ENCODE data around the gene C21orf91.

C21orf91 gene

DNA sequence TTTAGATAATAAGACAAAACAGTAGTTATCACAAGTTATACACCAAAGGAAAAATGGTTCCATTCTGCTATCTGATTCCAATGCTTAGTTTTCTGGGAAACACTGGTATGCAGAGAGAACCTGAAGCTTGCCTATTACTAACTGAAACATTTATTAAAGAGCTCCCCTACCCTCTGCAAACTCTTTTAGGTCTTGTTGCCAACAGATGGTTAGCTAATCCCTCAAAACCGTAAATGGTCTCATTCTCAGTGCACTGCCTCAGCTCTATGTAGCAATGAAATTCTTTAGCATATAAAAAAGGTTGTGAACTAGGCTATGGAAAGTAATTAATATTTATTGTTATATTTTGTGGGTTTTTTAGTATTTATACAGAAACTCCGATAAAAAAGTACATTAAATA, 20.4 kb downstream of the C21orf91 start:
- no peak for DNase-seq (ENCODE audit: low spot score)

DNA sequence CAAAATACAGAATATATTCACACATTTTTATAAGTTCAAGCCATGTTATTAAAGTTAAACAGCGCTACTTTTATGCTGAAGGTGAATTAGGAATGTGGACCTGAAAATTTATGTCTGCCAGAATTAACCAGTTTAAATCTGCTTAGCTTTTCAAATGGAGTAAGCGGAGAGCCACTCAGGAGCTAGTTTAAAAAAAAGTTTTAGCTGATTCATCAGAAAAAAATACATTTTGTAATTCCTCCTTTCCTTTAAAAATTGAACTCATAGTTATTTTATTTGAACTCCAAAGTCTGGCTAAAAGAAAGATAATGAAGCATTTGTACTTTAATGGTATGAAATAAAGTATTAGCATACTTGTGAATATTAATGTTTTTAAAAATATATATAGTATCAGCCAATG, 21.2 kb downstream of the C21orf91 start:
- DNase-seq (ENCODE audit: low spot score) = no peak

DNA sequence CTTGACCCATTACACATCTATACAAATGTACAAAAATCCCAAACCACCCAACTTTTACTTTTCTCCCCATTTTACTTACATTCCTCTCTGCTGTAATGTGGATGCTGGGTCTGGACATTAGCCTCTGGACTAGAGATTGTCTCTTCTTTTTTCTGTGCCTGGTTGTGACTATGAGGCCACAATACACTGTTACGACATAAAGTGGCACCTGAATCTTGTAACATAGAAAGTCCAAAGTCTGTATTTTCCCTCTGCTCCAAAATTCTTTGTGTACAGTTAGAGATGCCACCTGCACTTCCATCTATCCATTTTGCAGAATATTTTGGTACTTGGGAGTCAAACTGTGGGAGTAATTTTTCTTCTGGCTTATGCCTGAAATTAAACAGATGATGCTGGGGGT, 22.7 kb downstream of the C21orf91 start:
- no peak for DNase-seq (ENCODE audit: low spot score)

DNA sequence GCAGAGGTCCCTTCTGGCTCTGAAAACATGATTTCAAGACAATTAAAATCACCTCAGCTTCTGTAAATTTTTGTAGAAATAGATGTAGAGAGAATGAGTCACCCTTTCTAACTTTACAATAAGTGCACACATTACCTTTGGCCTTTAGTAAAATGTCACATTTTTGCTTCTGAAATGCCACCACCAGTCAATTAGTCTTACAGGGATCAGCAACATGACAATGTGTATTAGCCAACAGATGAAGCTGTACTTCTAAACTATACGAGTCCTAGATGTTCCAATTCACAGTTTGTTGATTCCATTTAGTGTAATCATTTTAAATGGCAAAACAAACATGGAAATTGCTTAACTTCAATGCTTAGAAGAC, 23.1 kb downstream of the C21orf91 start:
- no peak for DNase-seq (ENCODE audit: low spot score)

DNA sequence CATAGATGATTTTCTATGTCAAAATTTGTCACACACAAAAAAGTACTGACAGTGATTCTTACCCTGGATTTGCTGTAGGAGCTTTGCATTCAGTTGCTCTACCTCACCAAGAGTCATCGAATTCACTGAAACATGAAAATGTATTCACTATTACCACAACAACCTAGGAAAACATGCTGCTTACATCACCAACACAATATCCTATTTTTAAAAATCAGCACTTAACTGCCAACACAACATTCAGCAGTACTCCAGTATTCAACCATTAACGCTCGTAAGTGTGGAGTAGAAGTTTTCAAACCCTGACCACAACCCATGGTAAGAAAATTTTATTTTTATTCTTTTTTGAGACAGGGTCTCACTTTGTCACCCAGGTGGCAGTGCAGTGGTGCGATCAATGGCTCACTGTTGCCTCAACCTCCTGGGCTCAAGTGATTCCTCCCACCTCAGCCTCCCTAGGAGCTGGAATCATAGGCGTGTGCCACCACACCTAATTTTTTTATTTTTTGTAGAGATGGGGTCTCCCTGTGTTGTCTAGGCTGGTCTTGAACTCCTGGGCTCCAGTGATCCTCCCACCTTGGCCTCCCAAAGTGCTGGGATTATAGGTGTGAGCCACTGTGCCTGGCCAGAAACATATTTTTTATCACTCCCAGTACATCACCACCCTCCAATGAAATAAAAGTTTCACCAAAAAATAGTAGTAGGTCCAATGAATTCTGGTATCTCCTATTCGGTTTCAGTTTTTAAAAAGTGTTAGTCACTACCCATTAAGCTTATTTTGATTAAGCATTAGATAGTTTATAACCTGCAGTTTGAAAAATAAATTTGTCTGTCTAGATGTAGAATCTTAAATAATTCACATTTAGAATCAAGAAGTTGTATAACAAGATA, 23.8 kb downstream of the C21orf91 start:
- no peak for DNase-seq (ENCODE audit: low spot score)

DNA sequence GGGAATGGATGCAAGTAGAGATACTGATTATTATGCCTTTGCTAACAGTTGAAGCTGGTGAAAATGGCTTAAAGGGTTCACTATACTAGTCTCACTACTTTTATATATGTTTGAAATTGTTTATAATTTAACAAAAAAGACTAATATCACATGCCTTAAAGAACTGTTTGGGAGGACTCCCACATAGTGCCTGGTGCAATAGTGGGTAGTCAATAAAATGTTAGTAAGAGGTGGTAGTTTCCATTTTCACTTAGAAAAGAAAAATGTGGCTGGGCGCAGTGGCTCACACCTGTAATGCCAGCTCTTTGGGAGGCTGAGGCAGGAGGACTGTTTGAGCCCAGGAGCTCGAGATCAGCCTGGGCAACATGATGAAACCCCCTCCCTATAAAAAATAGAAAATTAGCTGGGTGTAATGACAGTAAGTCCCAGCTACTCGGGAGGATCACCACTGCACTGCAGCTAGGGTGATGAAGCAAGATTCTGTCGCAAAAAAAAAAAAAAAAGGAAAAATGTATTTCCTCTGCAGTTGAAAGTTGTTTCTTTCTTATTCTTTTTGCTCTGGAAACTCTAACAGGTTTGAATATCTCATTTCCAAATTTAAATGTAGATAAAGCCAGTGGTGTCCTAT, 24.5 kb downstream of the C21orf91 start:
- DNase-seq (ENCODE audit: low spot score) = no peak

DNA sequence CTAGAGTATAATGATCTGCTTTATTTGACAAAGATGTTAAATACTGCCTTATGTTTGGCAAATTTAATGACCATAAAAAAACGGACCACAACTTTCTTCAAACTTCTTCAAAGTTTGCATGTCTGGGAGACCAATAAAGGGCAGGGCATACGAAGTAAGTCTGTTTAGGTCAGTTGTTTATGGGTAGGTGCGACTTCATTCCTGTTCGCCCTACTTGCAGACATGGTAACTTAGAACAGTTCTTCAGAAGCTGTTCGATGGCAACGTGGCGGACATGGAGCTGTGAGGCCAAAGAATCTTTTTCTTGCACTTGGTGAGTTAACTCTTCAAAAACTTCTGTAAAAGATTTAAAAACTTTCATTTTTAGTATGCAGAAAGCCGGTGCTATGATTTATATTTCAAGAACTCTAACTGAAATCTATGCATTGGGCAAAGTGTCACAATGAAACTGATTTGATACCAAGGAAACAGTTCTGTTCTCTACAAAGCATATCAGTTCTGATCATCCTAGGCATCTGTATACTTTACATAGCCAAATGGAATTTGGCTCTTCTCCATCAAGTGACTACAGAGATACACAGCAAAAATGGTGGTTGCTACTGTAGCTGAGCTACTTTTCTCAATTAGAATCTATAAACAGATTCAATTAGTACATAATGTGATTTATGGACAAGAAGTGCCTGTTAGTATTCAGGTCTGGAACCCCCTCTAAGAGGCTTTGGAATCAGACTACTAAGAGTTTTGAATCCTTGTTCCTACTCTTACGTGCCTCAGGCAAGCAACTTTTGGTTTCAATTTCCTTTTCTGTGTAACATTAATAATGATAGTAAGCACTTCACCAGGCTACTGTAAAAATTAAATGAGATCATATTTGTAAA, 25.7 kb downstream of the C21orf91 start:
- DNase-seq (ENCODE audit: low spot score) = peak; percentile 7

DNA sequence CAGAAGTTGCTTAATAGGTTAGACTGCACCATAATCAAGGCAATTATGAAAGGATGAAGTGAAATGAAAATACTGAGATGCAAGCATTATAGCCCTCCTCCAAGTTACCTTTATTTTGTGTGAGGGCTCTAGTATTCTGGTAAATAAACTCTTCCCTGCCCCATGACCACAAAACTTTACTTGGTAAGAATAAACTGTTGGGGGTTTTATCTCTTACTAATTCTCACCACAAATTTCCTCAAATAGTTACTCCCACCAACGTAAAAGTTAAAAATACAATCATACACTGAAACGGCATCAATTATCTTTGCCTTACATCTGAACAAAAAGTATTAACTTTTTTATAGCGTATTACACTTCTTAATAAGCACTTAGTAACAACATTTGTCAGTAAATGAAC, 29.5 kb downstream of the C21orf91 start:
- DNase-seq (ENCODE audit: low spot score) = no peak

DNA sequence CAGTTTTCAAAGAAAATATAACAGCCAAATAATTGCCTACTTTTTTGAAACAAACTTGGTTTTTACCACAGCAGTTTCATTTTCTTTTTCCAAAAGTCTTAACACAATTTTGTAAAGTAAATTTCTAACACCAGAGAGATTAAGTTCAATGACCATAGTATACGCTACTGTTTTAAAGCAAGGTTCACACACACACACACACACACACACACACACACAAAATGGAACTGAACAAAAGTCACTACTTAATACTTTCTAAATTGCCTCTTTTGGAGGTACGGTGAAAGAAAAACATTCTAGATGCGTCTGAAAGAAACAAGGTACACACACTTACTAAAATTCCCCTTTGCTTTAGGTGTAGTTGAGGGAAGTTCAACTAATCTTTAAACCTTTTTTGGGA, 30.1 kb downstream of the C21orf91 start:
- DNase-seq (ENCODE audit: low spot score) = no peak

DNA sequence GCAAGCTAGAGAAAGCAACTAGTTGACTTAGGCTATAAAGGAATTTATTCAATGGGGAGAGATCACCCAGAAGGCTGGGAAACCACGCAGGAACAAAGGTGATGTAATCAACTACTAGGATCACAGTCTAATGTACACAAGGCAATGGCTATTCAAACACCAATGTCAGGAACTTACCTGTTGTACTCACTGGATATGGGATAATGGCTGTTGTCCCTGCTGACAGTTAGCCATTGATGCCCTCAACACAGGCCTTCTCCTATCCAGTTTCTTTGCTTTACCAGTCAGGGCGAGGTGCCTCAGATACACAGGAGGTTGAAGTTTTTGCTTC, 32.3 kb downstream of the C21orf91 start:
- no peak for DNase-seq (ENCODE audit: low spot score)

DNA sequence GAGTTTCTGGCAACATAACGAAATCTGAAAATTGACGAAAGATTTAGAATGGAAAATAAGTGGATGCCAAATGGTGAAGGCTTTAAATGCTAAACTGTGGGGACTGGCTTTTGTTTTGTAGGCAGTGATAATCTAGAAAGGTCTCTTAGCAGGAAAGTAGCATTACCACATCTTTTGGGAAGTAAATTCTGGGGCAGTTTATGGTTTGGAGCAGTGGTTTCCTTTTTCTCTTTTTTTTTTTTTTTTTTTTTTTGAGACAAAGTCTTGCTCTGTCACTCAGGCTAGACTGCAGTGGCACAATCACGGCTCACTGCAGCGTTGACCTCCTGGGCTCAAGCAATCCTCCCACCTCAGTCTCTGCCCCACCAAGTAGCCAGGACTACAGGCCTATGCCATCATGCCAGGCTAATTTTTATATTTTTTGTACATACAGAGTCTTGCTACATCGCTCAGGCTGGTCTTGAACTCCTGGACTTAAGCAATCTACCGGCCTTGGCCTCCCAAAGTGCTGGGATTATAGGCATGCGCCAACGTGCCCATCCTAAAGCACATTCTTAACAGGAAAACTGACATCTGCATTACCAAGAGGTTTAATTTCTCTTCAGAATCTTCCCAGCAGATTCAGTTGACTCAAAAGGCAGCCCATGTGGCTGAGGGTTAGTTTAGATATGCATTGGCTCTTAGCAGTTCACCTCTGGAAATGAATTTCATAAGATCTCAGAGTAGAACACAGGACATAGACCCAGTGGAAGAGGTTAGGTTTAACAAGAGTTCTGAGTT, 32.9 kb downstream of the C21orf91 start:
- DNase-seq (ENCODE audit: low spot score) = no peak

DNA sequence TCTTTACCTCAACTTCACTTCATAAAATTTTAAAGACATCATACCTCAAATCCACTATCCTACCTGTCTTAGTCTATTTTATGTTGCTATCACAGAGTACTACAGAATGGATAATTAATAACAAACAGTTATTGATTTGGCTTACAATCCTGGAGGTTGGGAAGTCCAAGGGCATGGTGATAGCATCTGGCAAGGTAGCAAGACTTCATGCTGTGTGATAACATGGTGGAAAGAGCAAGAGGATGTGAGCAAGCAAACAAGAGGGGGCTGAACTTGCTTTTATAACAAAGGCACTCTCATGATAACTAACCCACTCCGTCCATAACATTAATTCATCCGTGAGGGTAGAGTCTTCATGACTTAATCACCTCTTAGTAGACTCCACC, 33.8 kb downstream of the C21orf91 start:
- DNase-seq (ENCODE audit: low spot score) = no peak

DNA sequence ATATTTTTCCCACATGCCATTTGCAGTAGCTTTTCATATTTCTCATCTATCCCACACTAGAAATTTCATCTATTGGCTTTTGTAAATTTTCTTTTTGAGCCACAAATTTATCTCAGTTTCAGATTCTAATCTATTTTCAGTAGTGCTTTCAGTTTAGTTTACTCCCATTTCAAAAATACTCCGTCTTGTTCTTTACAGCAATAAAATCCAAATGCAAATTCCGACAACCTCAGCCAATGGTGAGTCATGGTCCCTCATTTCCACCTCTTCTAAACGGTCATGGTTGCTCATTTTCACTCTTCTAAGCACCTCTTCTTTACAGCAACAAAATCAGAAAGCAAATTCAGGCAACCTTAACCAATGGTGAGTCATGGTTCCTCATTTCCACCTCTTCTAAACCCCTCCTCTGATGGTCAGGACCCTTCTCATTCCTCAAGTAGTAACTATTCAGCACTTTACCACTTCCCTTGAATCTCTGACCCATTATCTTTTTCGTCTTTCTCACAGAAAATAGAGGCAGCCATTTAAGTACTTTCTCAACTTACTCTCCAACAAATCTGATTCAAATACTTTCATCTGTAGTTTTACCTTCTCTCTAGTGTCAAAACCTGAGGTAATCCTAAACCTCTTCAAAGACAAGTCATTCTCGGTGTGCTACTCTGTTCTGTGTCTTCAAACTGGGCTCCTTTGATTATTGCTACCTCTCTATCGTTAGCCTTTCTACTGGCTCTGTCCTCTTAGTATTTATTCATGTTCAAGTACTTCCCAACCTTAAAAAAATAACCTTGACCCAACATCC, 34.4 kb downstream of the C21orf91 start:
- no peak for DNase-seq (ENCODE audit: low spot score)

DNA sequence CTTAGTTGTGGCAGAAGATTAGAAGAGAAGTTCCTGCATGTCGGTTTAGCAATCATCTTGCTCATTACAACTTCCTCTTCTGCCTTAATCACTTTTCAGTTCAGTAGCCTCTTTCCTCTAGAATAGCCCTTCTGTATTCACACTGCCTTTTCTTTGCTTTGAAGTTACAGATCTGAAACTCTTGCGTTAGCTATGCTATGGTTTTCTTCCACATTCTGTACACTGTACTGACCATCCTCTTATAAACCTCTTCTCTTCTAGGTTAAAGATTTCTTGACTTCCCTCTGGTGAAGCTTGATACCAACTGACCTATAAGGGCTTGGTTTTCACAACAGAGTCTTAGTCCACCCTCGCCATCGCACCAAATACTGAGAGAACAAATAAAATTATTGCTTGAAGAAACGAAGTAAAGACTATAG, 35.0 kb downstream of the C21orf91 start:
- no peak for DNase-seq (ENCODE audit: low spot score)

DNA sequence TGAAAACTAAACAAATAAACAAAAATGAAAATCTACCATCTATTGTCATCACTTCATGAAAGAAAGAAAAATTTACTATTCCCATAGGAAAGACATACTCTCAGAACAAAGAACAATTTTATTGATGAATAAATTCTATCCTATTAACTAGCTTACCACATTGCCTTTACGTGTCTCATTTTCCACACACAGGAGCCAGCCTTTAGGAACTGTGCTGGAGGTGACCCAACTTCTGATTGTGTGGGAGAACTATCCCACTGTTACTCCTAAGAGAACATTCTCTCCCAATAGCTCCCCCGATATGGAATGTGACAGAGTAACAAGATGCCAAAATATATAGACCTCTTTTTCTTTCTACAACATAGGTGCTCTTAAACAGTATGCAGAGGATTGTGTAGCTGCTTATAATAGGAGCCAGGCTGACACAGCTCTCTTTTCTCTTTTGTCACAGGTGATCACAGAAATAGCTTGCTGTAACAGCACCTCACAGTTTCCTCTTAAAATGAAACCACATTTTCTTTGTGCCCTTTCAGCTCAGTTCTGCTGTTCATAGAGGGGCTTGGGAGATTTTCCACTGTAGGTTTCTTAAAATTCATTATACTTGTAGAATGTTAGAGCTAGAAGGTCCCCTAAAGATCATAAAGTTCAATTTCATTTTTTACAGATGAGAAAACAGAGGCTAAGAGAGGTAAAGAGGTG, 35.5 kb downstream of the C21orf91 start:
- DNase-seq (ENCODE audit: low spot score) = no peak

DNA sequence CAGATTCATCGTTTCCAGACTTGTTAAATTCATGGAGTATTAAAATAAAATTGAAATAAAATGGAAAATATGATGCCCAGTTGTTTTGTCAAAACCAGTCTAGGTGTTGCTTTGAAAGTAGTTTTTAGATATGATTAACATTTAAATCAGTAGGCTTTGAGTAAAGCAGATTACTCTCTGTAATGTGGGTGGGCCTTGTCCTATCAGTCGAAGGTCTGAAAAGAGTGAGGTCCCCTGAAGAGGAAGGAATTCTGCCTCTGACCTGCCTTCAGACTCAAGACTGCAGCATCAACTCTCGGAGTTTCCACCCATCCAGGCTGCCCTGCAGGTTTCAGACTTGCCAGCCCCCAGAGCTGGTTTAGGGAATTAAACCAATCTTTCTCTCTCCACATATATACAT, 36.2 kb downstream of the C21orf91 start:
- DNase-seq (ENCODE audit: low spot score) = no peak

DNA sequence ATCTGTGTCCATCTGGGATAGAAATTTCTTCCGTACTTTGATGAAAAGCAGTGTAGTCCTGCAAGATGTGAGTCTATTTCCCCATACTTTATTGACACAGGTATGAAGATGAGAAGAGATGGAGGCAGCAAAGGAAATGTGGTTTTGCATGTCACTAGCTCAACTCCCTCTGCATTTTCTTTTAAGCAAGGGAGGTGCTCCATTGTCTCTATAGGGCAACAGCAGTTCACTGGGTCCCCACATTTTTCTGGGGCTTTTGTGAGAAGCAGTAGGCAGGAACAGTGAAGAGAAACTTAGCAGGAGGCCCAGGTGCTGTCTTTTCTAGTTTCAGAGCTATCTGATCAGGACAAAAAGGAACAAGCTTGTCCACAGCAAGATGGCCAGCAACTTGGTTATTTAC, 37.1 kb downstream of the C21orf91 start:
- no peak for DNase-seq (ENCODE audit: low spot score)

DNA sequence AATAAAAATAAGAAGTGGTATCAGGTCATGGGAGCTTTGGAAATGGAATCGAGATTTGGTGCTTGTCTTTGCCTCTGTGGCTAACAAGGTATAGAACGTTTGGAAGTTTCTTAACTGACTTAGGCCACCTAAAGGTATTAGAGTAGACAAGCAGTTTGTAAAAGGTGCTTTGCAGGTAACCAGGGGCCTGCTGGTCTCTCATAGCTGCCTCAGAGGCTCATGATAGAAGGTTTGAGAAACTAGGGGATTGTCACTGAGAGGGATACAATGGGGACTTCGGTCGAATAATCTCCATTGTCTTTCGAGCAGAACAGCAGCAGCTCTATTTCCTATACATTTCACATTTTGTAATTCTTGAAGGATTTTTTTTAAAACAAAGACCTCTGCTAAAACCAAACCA, 37.6 kb downstream of the C21orf91 start:
- no peak for DNase-seq (ENCODE audit: low spot score)

DNA sequence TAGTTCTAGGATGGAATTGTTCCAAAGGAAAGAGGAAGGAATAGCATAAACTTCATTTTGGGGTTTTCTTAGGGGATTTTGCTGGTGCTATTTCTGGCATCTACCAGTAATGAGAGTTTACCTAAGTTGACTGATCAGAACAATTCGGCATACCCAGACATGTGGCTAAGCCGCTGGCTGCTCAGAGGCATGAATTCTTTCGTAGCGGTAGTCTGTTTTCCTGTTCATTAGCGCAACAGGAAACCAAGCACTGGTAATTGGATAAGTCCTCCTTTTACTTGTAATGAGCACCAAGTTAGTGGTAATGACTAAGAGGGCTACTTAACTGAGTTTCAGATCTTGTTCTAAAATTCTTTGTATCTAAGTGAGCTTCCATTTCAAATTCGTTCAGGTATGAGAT, 38.6 kb downstream of the C21orf91 start:
- no peak for DNase-seq (ENCODE audit: low spot score)

DNA sequence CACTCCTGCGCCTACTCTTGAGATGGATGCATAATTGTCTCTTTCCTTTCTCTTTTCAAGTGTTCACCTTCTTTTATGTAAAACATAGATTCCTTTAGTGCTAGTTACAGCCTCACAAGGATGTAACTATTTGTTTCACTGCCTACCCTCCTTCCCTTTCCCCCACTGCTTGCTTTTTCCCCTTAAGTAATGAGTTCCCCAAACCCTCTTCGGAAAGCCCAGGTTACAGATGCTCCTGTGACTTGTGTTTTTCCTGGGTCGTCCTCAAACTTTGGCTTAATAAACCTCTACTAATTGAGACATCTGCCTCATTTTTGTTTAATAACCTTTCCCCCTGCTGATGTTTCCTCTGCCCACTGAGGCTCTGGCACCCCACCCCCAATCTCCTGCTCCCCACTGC, 39.2 kb downstream of the C21orf91 start:
- DNase-seq (ENCODE audit: low spot score) = no peak
